ENCODE results near the gene RCOR3. TPM values are rescaled to one million over a fixed set of nuclear protein-coding genes. Genes with fewer than 3 reads are reported as not detected.

Gene RCOR3
- total RNA-seq, 4 donors from 2014 or later: 78.1 to 110 (median 102) TPM

- DNase-seq: no peak
- Histone ChIP-seq H3K27ac (no peak overlapping the region), H3K9me3 (no peaks in the 10 kb centered on the region), H3K36me3 (no peaks in the 10 kb centered on the region), H3K4me1 (no peaks in the 10 kb centered on the region), H3K27me3 (no peaks in the 10 kb centered on the region), H3K4me3 (replicated peaks in 1 of 3) (no peak overlapping the region)
- TF ChIP-seq CTCF (IDR thresholded peaks at IDR 0.05): no peak
- no peak for TF ChIP-seq POLR2A (IDR thresholded peaks at IDR 0.05)
- WGBS, 2 donors: 95 to 100% methylated on average over 1 of the region's 1 CpG
- intact Hi-C loops (cut with DNase I): no loop called here
These were observed 82.8 kb downstream of the RCOR3 start for GRCh38 chr1:211341999-211342398.

GRCh38 chr1:211343607-211344006, 84.4 kb downstream of the RCOR3 start:
- no peak overlapping the region for H3K27ac ChIP-seq
- no peaks in the 10 kb centered on the region for H3K9me3 ChIP-seq
- H3K4me1 ChIP-seq: no peaks in the 10 kb centered on the region
- H3K4me3 ChIP-seq (replicated peaks in 1 of 3): no peak overlapping the region
- WGBS, 2 donors: 81% methylated on average over 4 of the region's 4 CpGs
- intact Hi-C loops (cut with DNase I): no loop called here
- no peaks in the 10 kb centered on the region for H3K27me3 ChIP-seq
- TF ChIP-seq POLR2A (IDR thresholded peaks at IDR 0.05) (no peak), CTCF (IDR thresholded peaks at IDR 0.05) (no peak)
- no peaks in the 10 kb centered on the region for H3K36me3 ChIP-seq
- no peak for DNase-seq

- Histone ChIP-seq H3K27ac (no peak overlapping the region), H3K4me3 (replicated peaks in 1 of 3) (no peak overlapping the region), H3K27me3 (no peaks in the 10 kb centered on the region), H3K4me1 (no peaks in the 10 kb centered on the region), H3K9me3 (no peaks in the 10 kb centered on the region), H3K36me3 (no peaks in the 10 kb centered on the region)
- no peak for TF ChIP-seq POLR2A (IDR thresholded peaks at IDR 0.05)
- no peak for TF ChIP-seq CTCF (IDR thresholded peaks at IDR 0.05)
- DNase-seq: no peak
- WGBS, 2 donors: 77 to 82% methylated on average over 6 of the region's 6 CpGs
- intact Hi-C loops (cut with DNase I): no loop called here
These were observed 85.0 kb downstream of the RCOR3 start for GRCh38 chr1:211344152-211344618.

- no peaks in the 10 kb centered on the region for H3K9me3 ChIP-seq
- intact Hi-C loops (cut with DNase I): no loop called here
- H3K27ac ChIP-seq: no peak overlapping the region
- H3K27me3 ChIP-seq: no peaks in the 10 kb centered on the region
- no peaks in the 10 kb centered on the region for H3K36me3 ChIP-seq
- H3K4me1 ChIP-seq: no peaks in the 10 kb centered on the region
- H3K4me3 ChIP-seq (replicated peaks in 1 of 3): no peak overlapping the region
- TF ChIP-seq POLR2A (IDR thresholded peaks at IDR 0.05) (no peak), CTCF (IDR thresholded peaks at IDR 0.05) (no peak)
- WGBS, 2 donors: 53 to 73% methylated on average over 2 of the region's 2 CpGs
- DNase-seq: no peak
These were observed 86.6 kb downstream of the RCOR3 start for GRCh38 chr1:211345719-211346118.

GRCh38 chr1:211347077-211347844, 88.1 kb downstream of the RCOR3 start:
- no peaks in the 10 kb centered on the region for H3K36me3 ChIP-seq
- TF ChIP-seq CTCF (IDR thresholded peaks at IDR 0.05) (no peak), POLR2A (IDR thresholded peaks at IDR 0.05) (no peak)
- no peaks in the 10 kb centered on the region for H3K9me3 ChIP-seq
- no peak overlapping the region for H3K4me3 ChIP-seq (replicated peaks in 1 of 3)
- intact Hi-C loops (cut with DNase I): no loop called here
- no peaks in the 10 kb centered on the region for H3K4me1 ChIP-seq
- H3K27me3 ChIP-seq: no peaks in the 10 kb centered on the region
- peak; percentile 36 to 48 for DNase-seq
- H3K27ac ChIP-seq: no peak overlapping the region
- 79 to 82% methylated on average over 4 of the region's 4 CpGs for WGBS, 2 donors
